OCI-LY7 (cell line): ENCODE results near the gene DDX43. TPM values are rescaled to one million over a fixed set of nuclear protein-coding genes. Genes with fewer than 3 reads are reported as not detected.

Experiments
- BruUV-seq: library from RNA; stranded (reverse); fragments of 400-500 nt; replicated peaks from 2 replicates; lab custom pipeline; 2021; lab: Mats Ljungman, UMichigan
- CTCF ChIA-PET: fragments of 300-600 bp; sonication (Branson Sonifier 250); formaldehyde crosslinking; loops from one replicate; lab custom pipeline; 2022; ENCODE audit warnings: antibody characterized with exemption; ENCODE audit not compliant: unreplicated experiment; lab: Charles Lee
- POLR2A ChIA-PET: fragments of 300-600 bp; sonication (Branson Sonifier 250); formaldehyde crosslinking; loops from one replicate; lab custom pipeline; 2022; ENCODE audit warnings: antibody characterized with exemption; lab: Charles Lee
- DNase-seq: peaks from one replicate; pipeline ENCODE4 v3.0.0-alpha.2; 2015; ENCODE audit warnings: low spot score
- H2AFZ ChIP-seq: fragments of 200-600 bp; sonication (generic), shearing (Covaris generic); 2 replicates; pipeline ENCODE4 v1.6.1; 2014; ENCODE audit warnings: mild to moderate bottlenecking, antibody characterized with exemption, low read length, moderate library complexity
- H3K27ac ChIP-seq: fragments of 200-600 bp; sonication (generic); 2 replicates; pipeline ENCODE4 v1.5.1; 2014; ENCODE audit warnings: mixed run types, low read depth, mild to moderate bottlenecking, moderate library complexity, low read length, inconsistent platforms; ENCODE audit not compliant: poor library complexity, severe bottlenecking
- H3K36me3 ChIP-seq: fragments of 200-600 bp; sonication (generic); 2 replicates; pipeline ENCODE4 v1.6.1; 2014; ENCODE audit warnings: mild to moderate bottlenecking, antibody characterized with exemption, low read length, moderate library complexity, mixed read lengths; ENCODE audit not compliant: insufficient read depth
- H3K4me1 ChIP-seq: fragments of 200-600 bp; sonication (generic); 2 replicates; pipeline ENCODE4 v1.5.1; 2014; ENCODE audit warnings: mild to moderate bottlenecking, low read length; ENCODE audit not compliant: insufficient read depth, poor library complexity, severe bottlenecking
- H3K4me2 ChIP-seq: fragments of 200-600 bp; sonication (generic); 2 replicates; pipeline ENCODE4 v1.6.1; 2014; ENCODE audit warnings: mild to moderate bottlenecking, low read length
- H3K4me3 ChIP-seq: fragments of 200-600 bp; sonication (generic); 2 replicates; pipeline ENCODE4 v1.5.1; 2014; ENCODE audit warnings: mild to moderate bottlenecking, low read depth, low read length; ENCODE audit not compliant: poor library complexity, severe bottlenecking
- H3K79me2 ChIP-seq: fragments of 200-600 bp; sonication (generic); 2 replicates; pipeline ENCODE4 v1.6.1; 2016; ENCODE audit warnings: low read depth, mild to moderate bottlenecking, low read length, moderate library complexity, mixed read lengths; ENCODE audit not compliant: insufficient read depth
- H3K9me2 ChIP-seq: fragments of 200-600 bp; sonication (generic); 2 replicates; pipeline ENCODE4 v1.6.1; 2016; ENCODE audit warnings: mild to moderate bottlenecking, low read length, mixed read lengths; ENCODE audit not compliant: insufficient read depth
- H3K9me3 ChIP-seq: fragments of 200-600 bp; sonication (generic); 2 replicates; pipeline ENCODE4 v1.6.1; 2014; ENCODE audit warnings: mild to moderate bottlenecking, mixed run types, low read length, mixed read lengths
- H4K20me1 ChIP-seq: fragments of 200-600 bp; sonication (generic); 2 replicates; pipeline ENCODE4 v1.6.1; 2014; ENCODE audit warnings: mild to moderate bottlenecking, antibody characterized with exemption, low read length, moderate library complexity, mixed read lengths; ENCODE audit not compliant: insufficient read depth
- EZH2phosphoT487 ChIP-seq: fragments of 200-600 bp; sonication (generic); IDR thresholded peaks from 2 replicates; pipeline ENCODE4 v1.6.1; 2018; ENCODE audit warnings: low read depth, borderline replicate concordance, mild to moderate bottlenecking, mixed run types, antibody characterized with exemption, low read length, moderate library complexity, mixed read lengths
- intact Hi-C: fragments of 100-400 bp; cut with micrococcal nuclease; formaldehyde crosslinking; loops from one replicate; pipeline ENCODE4 v1.10.0; 2022; ENCODE audit not compliant: unreplicated experiment
- total RNA-seq, 2 experiments: library from RNA; depleted of rRNA in 1 of 2; stranded (reverse); fragments of >200 nt in 1 of 2; shearing (Covaris generic) in 1 of 2; gene quantifications; 2 replicates each; pipeline ENCODE4 v1.2.3, GENCODE V29; 2014 to 2022
- TF ChIP-seq, protein P1 (sequence below): fragments of 200-600 bp; sonication (generic); conservative IDR thresholded peaks from 2 replicates; pipeline ENCODE4 v1.5.1; 2014; ENCODE audit warnings: mild to moderate bottlenecking, antibody characterized with exemption, low read length, moderate library complexity, mixed read lengths

The DDX43 gene
- total RNA-seq, 2 experiments from 2014 or later = not detected

DNA sequence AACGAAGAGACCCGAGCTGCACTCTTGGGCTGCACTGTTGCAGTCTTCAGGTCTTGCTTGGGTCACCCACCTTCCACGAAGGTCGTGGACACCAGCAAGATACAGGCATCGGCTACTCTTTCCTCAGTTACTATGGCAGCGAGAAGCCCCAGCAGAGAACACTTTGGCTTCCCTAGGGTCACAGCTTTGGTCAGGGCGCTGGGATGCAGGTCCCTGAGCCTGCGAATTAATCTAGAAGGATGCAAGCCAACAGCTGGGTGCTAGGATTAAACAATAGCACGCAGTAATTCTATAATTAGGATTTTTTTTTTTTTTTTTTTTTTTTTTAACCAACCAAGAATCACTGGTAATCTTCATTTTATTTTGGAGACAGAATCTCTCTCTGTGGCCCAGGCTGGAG, 30.1 kb upstream of the DDX43 start:
- Histone ChIP-seq H3K79me2 (no peaks in the 10 kb centered on the region), H3K9me2 (no peaks in the 10 kb centered on the region), H4K20me1 (no peaks in the 10 kb centered on the region), H2AFZ (no peak overlapping the region), H3K9me3 (no peaks in the 10 kb centered on the region), H3K27ac (no peak overlapping the region), H3K4me3 (no peak overlapping the region), H3K36me3 (no peaks in the 10 kb centered on the region), H3K4me2 (no peak overlapping the region), H3K4me1 (no peaks in the 10 kb centered on the region)
- intact Hi-C loops = no loop called here
- no peak for DNase-seq
- no TSS peak for BruUV-seq
- CTCF ChIA-PET = interaction anchor here (0.6 kb wide), 1 partner anchor 175 kb away, joined by 5 read pairs; no protein-coding TSS in a partner anchor
- TF ChIP-seq, protein P1, sequence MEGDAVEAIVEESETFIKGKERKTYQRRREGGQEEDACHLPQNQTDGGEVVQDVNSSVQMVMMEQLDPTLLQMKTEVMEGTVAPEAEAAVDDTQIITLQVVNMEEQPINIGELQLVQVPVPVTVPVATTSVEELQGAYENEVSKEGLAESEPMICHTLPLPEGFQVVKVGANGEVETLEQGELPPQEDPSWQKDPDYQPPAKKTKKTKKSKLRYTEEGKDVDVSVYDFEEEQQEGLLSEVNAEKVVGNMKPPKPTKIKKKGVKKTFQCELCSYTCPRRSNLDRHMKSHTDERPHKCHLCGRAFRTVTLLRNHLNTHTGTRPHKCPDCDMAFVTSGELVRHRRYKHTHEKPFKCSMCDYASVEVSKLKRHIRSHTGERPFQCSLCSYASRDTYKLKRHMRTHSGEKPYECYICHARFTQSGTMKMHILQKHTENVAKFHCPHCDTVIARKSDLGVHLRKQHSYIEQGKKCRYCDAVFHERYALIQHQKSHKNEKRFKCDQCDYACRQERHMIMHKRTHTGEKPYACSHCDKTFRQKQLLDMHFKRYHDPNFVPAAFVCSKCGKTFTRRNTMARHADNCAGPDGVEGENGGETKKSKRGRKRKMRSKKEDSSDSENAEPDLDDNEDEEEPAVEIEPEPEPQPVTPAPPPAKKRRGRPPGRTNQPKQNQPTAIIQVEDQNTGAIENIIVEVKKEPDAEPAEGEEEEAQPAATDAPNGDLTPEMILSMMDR = no peak
- TF ChIP-seq EZH2phosphoT487 = no peak
- POLR2A ChIA-PET = interaction anchor here (0.6 to 1.1 kb wide), 2 partner anchors 74 to 766 kb away, joined by 3 to 4 read pairs; no protein-coding TSS in a partner anchor

DNA sequence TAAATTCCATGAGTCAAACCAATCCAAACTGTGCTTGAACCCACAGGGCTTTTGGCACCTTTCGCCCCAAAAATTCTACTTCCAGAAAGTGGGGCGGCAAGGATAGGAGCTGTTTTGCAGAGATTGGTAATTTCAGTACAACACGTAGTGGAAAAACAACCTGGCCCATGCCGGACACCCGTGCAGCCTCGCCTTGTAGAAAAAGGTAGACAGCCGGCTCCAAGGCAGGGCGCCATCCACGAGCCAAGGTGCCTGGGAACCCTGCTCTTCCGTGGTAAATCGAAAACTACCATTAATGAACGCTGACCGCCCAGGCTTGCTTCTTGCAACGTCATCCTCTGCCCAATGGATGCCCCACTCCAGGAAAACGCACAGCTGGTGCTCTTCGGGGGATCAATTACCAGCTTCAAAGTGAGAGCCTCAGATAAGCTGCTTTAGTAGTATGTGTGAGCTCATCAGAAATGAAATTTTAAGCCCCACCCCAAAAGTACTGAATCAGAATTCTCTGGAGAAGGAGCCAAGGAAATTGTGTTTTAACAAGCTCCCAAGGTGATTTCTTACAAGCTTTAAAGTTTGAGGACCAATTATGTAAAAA, 26.8 kb upstream of the DDX43 start:
- Histone ChIP-seq H3K36me3 (no peaks in the 10 kb centered on the region), H3K9me3 (no peaks in the 10 kb centered on the region), H3K79me2 (no peaks in the 10 kb centered on the region), H3K4me2 (no peak overlapping the region), H3K4me1 (no peaks in the 10 kb centered on the region), H3K9me2 (no peaks in the 10 kb centered on the region), H3K4me3 (no peak overlapping the region), H2AFZ (no peak overlapping the region), H3K27ac (no peak overlapping the region), H4K20me1 (no peaks in the 10 kb centered on the region)
- no TSS peak for BruUV-seq
- TF ChIP-seq, protein P1 = no peak
- no peak for TF ChIP-seq EZH2phosphoT487
- DNase-seq = no peak
- POLR2A ChIA-PET = interaction anchor here (0.6 kb wide), 1 partner anchor 278 kb away, joined by 3 read pairs; no protein-coding TSS in a partner anchor
- CTCF ChIA-PET = no interaction called here
- intact Hi-C loops = no loop called here

DNA sequence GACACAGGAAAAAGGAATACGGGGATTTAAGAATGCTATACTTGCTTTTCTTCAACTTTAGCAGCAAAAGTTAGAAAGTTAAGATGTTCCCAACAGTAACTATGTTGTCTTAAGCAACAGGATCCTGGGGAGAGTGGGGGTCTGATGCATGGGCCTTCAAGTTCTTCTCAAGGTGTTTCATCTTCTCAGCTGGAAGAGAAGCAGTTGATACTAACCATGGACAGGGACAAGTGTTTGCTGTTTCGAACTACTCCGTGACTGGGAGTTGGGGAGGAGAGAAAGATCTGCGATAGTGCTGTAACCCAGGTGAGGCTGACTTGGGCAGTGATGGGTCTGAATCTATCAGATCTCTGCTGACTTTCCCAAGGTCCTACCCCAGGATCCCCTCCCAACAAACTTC, 26.0 kb upstream of the DDX43 start:
- TF ChIP-seq EZH2phosphoT487 = no peak
- TF ChIP-seq, protein P1 = no peak
- H3K79me2 ChIP-seq = no peaks in the 10 kb centered on the region
- H3K9me3 ChIP-seq = no peaks in the 10 kb centered on the region
- H2AFZ ChIP-seq = no peak overlapping the region
- CTCF ChIA-PET = no interaction called here
- BruUV-seq = no TSS peak
- H3K27ac ChIP-seq = no peak overlapping the region
- no peaks in the 10 kb centered on the region for H3K9me2 ChIP-seq
- intact Hi-C loops = no loop called here
- H3K36me3 ChIP-seq = no peaks in the 10 kb centered on the region
- no peak overlapping the region for H3K4me3 ChIP-seq
- POLR2A ChIA-PET = no interaction called here
- no peak for DNase-seq
- H4K20me1 ChIP-seq = no peaks in the 10 kb centered on the region
- no peak overlapping the region for H3K4me2 ChIP-seq
- no peaks in the 10 kb centered on the region for H3K4me1 ChIP-seq
